OCI-LY7 (cell line): ENCODE results near the gene MVB12B.

Experiments
- EZH2phosphoT487 ChIP-seq: fragments of 200-600 bp; sonication (generic); IDR thresholded peaks from 2 replicates; pipeline ENCODE4 v1.6.1; 2018; ENCODE audit warnings: low read depth, borderline replicate concordance, mild to moderate bottlenecking, mixed run types, antibody characterized with exemption, low read length, moderate library complexity, mixed read lengths
- TF ChIP-seq, protein P1 (sequence below): fragments of 200-600 bp; sonication (generic); conservative IDR thresholded peaks from 2 replicates; pipeline ENCODE4 v1.5.1; 2014; ENCODE audit warnings: mild to moderate bottlenecking, antibody characterized with exemption, low read length, moderate library complexity, mixed read lengths

- TF ChIP-seq, protein P1, sequence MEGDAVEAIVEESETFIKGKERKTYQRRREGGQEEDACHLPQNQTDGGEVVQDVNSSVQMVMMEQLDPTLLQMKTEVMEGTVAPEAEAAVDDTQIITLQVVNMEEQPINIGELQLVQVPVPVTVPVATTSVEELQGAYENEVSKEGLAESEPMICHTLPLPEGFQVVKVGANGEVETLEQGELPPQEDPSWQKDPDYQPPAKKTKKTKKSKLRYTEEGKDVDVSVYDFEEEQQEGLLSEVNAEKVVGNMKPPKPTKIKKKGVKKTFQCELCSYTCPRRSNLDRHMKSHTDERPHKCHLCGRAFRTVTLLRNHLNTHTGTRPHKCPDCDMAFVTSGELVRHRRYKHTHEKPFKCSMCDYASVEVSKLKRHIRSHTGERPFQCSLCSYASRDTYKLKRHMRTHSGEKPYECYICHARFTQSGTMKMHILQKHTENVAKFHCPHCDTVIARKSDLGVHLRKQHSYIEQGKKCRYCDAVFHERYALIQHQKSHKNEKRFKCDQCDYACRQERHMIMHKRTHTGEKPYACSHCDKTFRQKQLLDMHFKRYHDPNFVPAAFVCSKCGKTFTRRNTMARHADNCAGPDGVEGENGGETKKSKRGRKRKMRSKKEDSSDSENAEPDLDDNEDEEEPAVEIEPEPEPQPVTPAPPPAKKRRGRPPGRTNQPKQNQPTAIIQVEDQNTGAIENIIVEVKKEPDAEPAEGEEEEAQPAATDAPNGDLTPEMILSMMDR = no peak
- TF ChIP-seq EZH2phosphoT487 = no peak
Observed at GRCh38 chr9:126336736-126337325, 10.2 kb downstream of the MVB12B start.
